ENCODE results near the gene ZMPSTE24. TPM values are rescaled to one million over a fixed set of nuclear protein-coding genes. Genes with fewer than 3 reads are reported as not detected.

Gene ZMPSTE24
- total and polyA plus RNA-seq, 2 of the 4 experiments (the other 2 are of a cell fraction) = 21.0 to 28.9 TPM

- no peak overlapping the region for H2AK5ac ChIP-seq (ENCODE audit: low read depth, low read length)
- no peak overlapping the region for H4K5ac ChIP-seq (ENCODE audit: low read depth, low read length)
- in situ Hi-C loops (cut with MboI; ENCODE audit: low sequenced_read_pairs) (no loop called here), intact Hi-C loops (cut with micrococcal nuclease) (no loop called here), dilution Hi-C loops (cut with HindIII; ENCODE audit: low sequenced_read_pairs, unreplicated experiment) (no loop called here)
- H2BK5ac ChIP-seq (ENCODE audit: low read depth, low read length, poor library complexity, severe bottlenecking) = no peak overlapping the region
- H3K79me1 ChIP-seq (ENCODE audit: low read depth in 1 of 2, low read length in 2 of 2) = peaks cover 19 to 37% of the 10 kb centered on the region in 2 experiments
- ChIA-PET POLR2A (ENCODE audit: unreplicated experiment) (no interaction called here), CTCF (no interaction called here)
- H2AFZ ChIP-seq (replicated peaks; ENCODE audit: low read length, poor library complexity) = no peak overlapping the region
- DNase-seq = no peak
- no peak overlapping the region for H4K8ac ChIP-seq (ENCODE audit: low read depth in 2 of 2, low read length in 2 of 2)
- peaks cover 10% of the 10 kb centered on the region; the same call in 1 of the 2 replicates for H4K20me1 ChIP-seq (ENCODE audit: insufficient read depth, low read length)
- no peak overlapping the region for H3K56ac ChIP-seq (ENCODE audit: extremely low read depth, insufficient read depth, low read length)
- H3K9me3 ChIP-seq (ENCODE audit: control insufficient read depth, insufficient read depth, low read length) = no peaks in the 10 kb centered on the region
- H3K4me2 ChIP-seq (ENCODE audit: low read depth, low read length) = no peak overlapping the region
- H3K27me3 ChIP-seq (ENCODE audit: control insufficient read depth, insufficient read depth, low read length) = no peaks in the 10 kb centered on the region
- no peak overlapping the region for H4K91ac ChIP-seq (ENCODE audit: insufficient read depth, low read depth, low read length)
- TF ChIP-seq MAFK (IDR thresholded peaks at IDR 0.05; ENCODE audit: low read depth, low read length) (no peak), RFX5 (IDR thresholded peaks at IDR 0.05; ENCODE audit: low read depth, low read length) (no peak), RCOR1 (IDR thresholded peaks at IDR 0.05; ENCODE audit: insufficient replicate concordance, low read length) (no peak), BHLHE40 (IDR thresholded peaks at IDR 0.05; ENCODE audit: low read depth, low read length) (no peak), MAZ (IDR thresholded peaks at IDR 0.05; ENCODE audit: borderline replicate concordance, low read depth, low read length) (no peak), MXI1 (IDR thresholded peaks at IDR 0.05; ENCODE audit: borderline replicate concordance, low read depth, low read length) (no peak)
- H3K36me3 ChIP-seq (ENCODE audit: control insufficient read depth, insufficient read depth, low read length) = peaks cover 20% of the 10 kb centered on the region
- no peaks in the 10 kb centered on the region for H3K4me1 ChIP-seq (ENCODE audit: control insufficient read depth, insufficient read depth, low read length)
- no TSS peak for BruUV-seq (replicated peaks)
- H2AK9ac ChIP-seq (replicated peaks; ENCODE audit: low read depth, low read length, poor library complexity) = no peak overlapping the region
- no peak overlapping the region for H3K9ac ChIP-seq (ENCODE audit: low read depth, low read length)
- H3K9me1 ChIP-seq (ENCODE audit: insufficient read depth, low read length) = peaks cover 2% of the 10 kb centered on the region; the same call in 1 of the 2 replicates
- H3K27ac ChIP-seq (ENCODE audit: insufficient read depth, low read length) = no peak overlapping the region
- no peak overlapping the region for H3K14ac ChIP-seq (replicated peaks; ENCODE audit: low read depth, low read length)
- no peak overlapping the region for H2BK120ac ChIP-seq (ENCODE audit: low read depth, low read length)
- no peak overlapping the region for H3K4me3 ChIP-seq (ENCODE audit: insufficient read depth, low read depth, low read length)
- no peak for ATAC-seq (ENCODE audit: low read depth)
- H3K18ac ChIP-seq (ENCODE audit: low read depth, low read length) = no peak overlapping the region
- H2BK15ac ChIP-seq (ENCODE audit: low read depth, low read length) = no peak overlapping the region
- H2BK20ac ChIP-seq (ENCODE audit: low read depth, low read length) = no peak overlapping the region
- WGBS, 2 experiments (ENCODE audit: extremely low coverage in 2 of 2, insufficient read length in 1 of 2) = 93% methylated on average over 3 of the region's 3 CpGs; no CpG with 5 or more reads in 1 of the 2 experiments
- H3K23ac ChIP-seq (ENCODE audit: low read depth, low read length) = no peak overlapping the region; the same call in 1 of the 2 replicates
- no peak overlapping the region for H3K4ac ChIP-seq (ENCODE audit: low read depth, low read length)
Observed at GRCh38 chr1:40276122-40276521, 18.1 kb downstream of the ZMPSTE24 start.
